IMR-90 (cell line): ENCODE results near the gene ELFN1. TPM values are rescaled to one million over a fixed set of nuclear protein-coding genes. Genes with fewer than 3 reads are reported as not detected.

ENCODE experiments used
- ATAC-seq: fragments of 200-7000 bp; cut with Tn5 transposase; 2 replicates; pipeline ENCODE4 v1.9.1; 2020; ENCODE audit warnings: low read depth, mild to moderate bottlenecking, moderate library complexity
- BruUV-seq: library from RNA; stranded (reverse); fragments of 400-500 nt; replicated peaks from 2 replicates; lab custom pipeline; 2021; lab: Mats Ljungman, UMichigan
- CTCF ChIA-PET: fragments of 300-600 bp; formaldehyde crosslinking; extraction: SDS; loops from one replicate; lab custom pipeline; 2021; ENCODE audit warnings: antibody characterized with exemption; lab: Yijun Ruan, JAX
- POLR2A ChIA-PET: fragments of 300-600 bp; sonication (Branson Sonifier 250); formaldehyde crosslinking; loops from one replicate; lab custom pipeline; 2022; ENCODE audit warnings: antibody characterized with exemption; ENCODE audit not compliant: unreplicated experiment; lab: Charles Lee
- DNase-seq: peaks from one replicate; pipeline ENCODE4 v3.0.0; 2013
- H2AFZ ChIP-seq: replicated peaks from 2 replicates; pipeline ENCODE3; 2013; ENCODE audit warnings: low read length, mild to moderate bottlenecking; ENCODE audit not compliant: poor library complexity
- H2AK5ac ChIP-seq: 2 replicates; pipeline ENCODE4 v1.6.1; 2013; ENCODE audit warnings: low read depth, low read length, inconsistent platforms
- H2AK9ac ChIP-seq: replicated peaks from 2 replicates; pipeline ENCODE3; 2013; ENCODE audit warnings: mild to moderate bottlenecking, low read depth, low read length, moderate library complexity; ENCODE audit not compliant: poor library complexity
- H2BK120ac ChIP-seq: 2 replicates; pipeline ENCODE4 v1.6.1; 2013; ENCODE audit warnings: low read depth, low read length, inconsistent platforms
- H2BK15ac ChIP-seq: 3 replicates; pipeline ENCODE4 v1.6.1; 2013; ENCODE audit warnings: low read depth, low read length, inconsistent platforms
- H2BK20ac ChIP-seq: 2 replicates; pipeline ENCODE4 v1.6.1; 2013; ENCODE audit warnings: low read depth, mild to moderate bottlenecking, inconsistent platforms, low read length, moderate library complexity
- H2BK5ac ChIP-seq: 2 replicates; pipeline ENCODE4 v1.6.1; 2013; ENCODE audit warnings: mild to moderate bottlenecking, low read depth, low read length, inconsistent platforms; ENCODE audit not compliant: poor library complexity, severe bottlenecking
- H3K14ac ChIP-seq: replicated peaks from 2 replicates; pipeline ENCODE4 v1.6.1; 2013; ENCODE audit warnings: low read depth, low read length, inconsistent platforms
- H3K18ac ChIP-seq: 2 replicates; pipeline ENCODE4 v1.6.1; 2013; ENCODE audit warnings: low read depth, low read length, control low read depth
- H3K23ac ChIP-seq: 2 replicates; pipeline ENCODE4 v1.6.1; 2013; ENCODE audit warnings: low read depth, low read length, inconsistent platforms
- H3K27ac ChIP-seq: 2 replicates; pipeline ENCODE4 v1.5.1; 2013; ENCODE audit warnings: mild to moderate bottlenecking, control low read depth, low read length; ENCODE audit not compliant: insufficient read depth
- H3K27me3 ChIP-seq: 2 replicates; pipeline ENCODE4 v1.6.1; 2013; ENCODE audit warnings: low read length; ENCODE audit not compliant: control insufficient read depth, insufficient read depth
- H3K36me3 ChIP-seq: 2 replicates; pipeline ENCODE4 v1.6.1; 2013; ENCODE audit warnings: low read length, mixed read lengths; ENCODE audit not compliant: control insufficient read depth, insufficient read depth
- H3K4ac ChIP-seq: 2 replicates; pipeline ENCODE4 v1.6.1; 2013; ENCODE audit warnings: low read depth, low read length, inconsistent platforms
- H3K4me1 ChIP-seq: 2 replicates; pipeline ENCODE4 v1.6.1; 2013; ENCODE audit warnings: low read length, mixed read lengths; ENCODE audit not compliant: control insufficient read depth, insufficient read depth
- H3K4me2 ChIP-seq: 2 replicates; pipeline ENCODE4 v1.6.1; 2013; ENCODE audit warnings: low read depth, mild to moderate bottlenecking, control low read depth, low read length, moderate library complexity
- H3K4me3 ChIP-seq: 2 replicates; pipeline ENCODE4 v1.5.1; 2013; ENCODE audit warnings: low read depth, mild to moderate bottlenecking, control low read depth, low read length, moderate library complexity; ENCODE audit not compliant: insufficient read depth
- H3K56ac ChIP-seq: 2 replicates; pipeline ENCODE4 v1.6.1; 2013; ENCODE audit warnings: low read length, inconsistent platforms; ENCODE audit not compliant: insufficient read depth; ENCODE audit errors: extremely low read depth
- H3K79me1 ChIP-seq, 2 experiments: 2 replicates each; pipeline ENCODE4 v1.6.1; 2013; ENCODE audit warnings: low read length in 2 of 2, inconsistent platforms in 1 of 2, low read depth in 1 of 2
- H3K9ac ChIP-seq: 2 replicates; pipeline ENCODE4 v1.6.1; 2013; ENCODE audit warnings: low read depth, low read length, control low read depth
- H3K9me1 ChIP-seq: 2 replicates; pipeline ENCODE4 v1.6.1; 2013; ENCODE audit warnings: low read length, inconsistent platforms; ENCODE audit not compliant: insufficient read depth
- H3K9me3 ChIP-seq: 2 replicates; pipeline ENCODE4 v1.6.1; 2013; ENCODE audit warnings: low read length; ENCODE audit not compliant: control insufficient read depth, insufficient read depth
- H4K20me1 ChIP-seq: 2 replicates; pipeline ENCODE4 v1.6.1; 2013; ENCODE audit warnings: low read length, inconsistent platforms; ENCODE audit not compliant: insufficient read depth
- H4K5ac ChIP-seq: 2 replicates; pipeline ENCODE4 v1.6.1; 2013; ENCODE audit warnings: mild to moderate bottlenecking, low read depth, low read length, control low read depth
- H4K8ac ChIP-seq, 2 experiments: 2 replicates each; pipeline ENCODE4 v1.6.1; 2013; ENCODE audit warnings: low read depth in 2 of 2, low read length in 2 of 2, control low read depth in 1 of 2, inconsistent platforms in 1 of 2
- H4K91ac ChIP-seq: 2 replicates; pipeline ENCODE4 v1.6.1; 2013; ENCODE audit warnings: low read depth, low read length, inconsistent platforms; ENCODE audit not compliant: insufficient read depth
- MXI1 ChIP-seq: IDR thresholded peaks from 2 replicates; pipeline ENCODE4 v1.6.1; 2012; ENCODE audit warnings: low read depth, mild to moderate bottlenecking, low read length, moderate library complexity, borderline replicate concordance
- RAD21 ChIP-seq: IDR thresholded peaks from 2 replicates; pipeline ENCODE4 v1.6.1; 2012; ENCODE audit warnings: low read length, improper control_type of control experiment
- SMC3 ChIP-seq: fragments of 150-350 bp; IDR thresholded peaks from 2 replicates; pipeline ENCODE4 v1.6.1; 2016; ENCODE audit warnings: low read depth, mild to moderate bottlenecking, antibody characterized with exemption, low read length, moderate library complexity
- WGBS, 2 experiments: methylation state at CpG; one replicate each; pipeline versions ENCODE4 v1.1.5 to v1.1.7; 2013; ENCODE audit warnings: missing lambda C conversion rate in 2 of 2; ENCODE audit not compliant: insufficient read length in 1 of 2; ENCODE audit errors: extremely low coverage in 2 of 2; 5-methylcytosine and 5-hydroxymethylcytosine counted together
- dilution Hi-C: fragments of 300-500 bp; cut with HindIII; formaldehyde crosslinking; loops from one replicate; pipeline ENCODE4 v1.14.3; 2018; ENCODE audit warnings: low sequenced_read_pairs; ENCODE audit not compliant: unreplicated experiment
- in situ Hi-C: fragments of 300-500 bp; cut with MboI; formaldehyde crosslinking; loops from 3 replicates; pipeline ENCODE4 v1.14.3; 2019; ENCODE audit warnings: low sequenced_read_pairs, inconsistent platforms, mixed read lengths
- intact Hi-C: fragments of 100-400 bp; cut with micrococcal nuclease; formaldehyde crosslinking; loops from 2 replicates; pipeline ENCODE4 v1.10.0; 2022
- polyA plus RNA-seq, 3 experiments: library from polyadenylated mRNA; depleted of rRNA; stranded (reverse); fragments of >200 nt; gene quantifications; 2 replicates each; pipeline ENCODE4 v1.2.3, GENCODE V29; 2012; ENCODE audit warnings: low replicate concordance in 1 of 3
- total RNA-seq: library from RNA; depleted of rRNA; stranded (reverse); fragments of >200 nt; gene quantifications from 2 replicates; pipeline ENCODE4 v1.2.3, GENCODE V29; 2012
- TF ChIP-seq, protein P1 (sequence below): conservative IDR thresholded peaks from 2 replicates; pipeline ENCODE4 v1.5.1; 2012; ENCODE audit warnings: mild to moderate bottlenecking, low read depth, low read length, improper control_type of control experiment

ELFN1 gene
- total and polyA plus RNA-seq, 2 of the 4 experiments (the other 2 are of a cell fraction) = 1.6 to 5.2 TPM

DNA sequence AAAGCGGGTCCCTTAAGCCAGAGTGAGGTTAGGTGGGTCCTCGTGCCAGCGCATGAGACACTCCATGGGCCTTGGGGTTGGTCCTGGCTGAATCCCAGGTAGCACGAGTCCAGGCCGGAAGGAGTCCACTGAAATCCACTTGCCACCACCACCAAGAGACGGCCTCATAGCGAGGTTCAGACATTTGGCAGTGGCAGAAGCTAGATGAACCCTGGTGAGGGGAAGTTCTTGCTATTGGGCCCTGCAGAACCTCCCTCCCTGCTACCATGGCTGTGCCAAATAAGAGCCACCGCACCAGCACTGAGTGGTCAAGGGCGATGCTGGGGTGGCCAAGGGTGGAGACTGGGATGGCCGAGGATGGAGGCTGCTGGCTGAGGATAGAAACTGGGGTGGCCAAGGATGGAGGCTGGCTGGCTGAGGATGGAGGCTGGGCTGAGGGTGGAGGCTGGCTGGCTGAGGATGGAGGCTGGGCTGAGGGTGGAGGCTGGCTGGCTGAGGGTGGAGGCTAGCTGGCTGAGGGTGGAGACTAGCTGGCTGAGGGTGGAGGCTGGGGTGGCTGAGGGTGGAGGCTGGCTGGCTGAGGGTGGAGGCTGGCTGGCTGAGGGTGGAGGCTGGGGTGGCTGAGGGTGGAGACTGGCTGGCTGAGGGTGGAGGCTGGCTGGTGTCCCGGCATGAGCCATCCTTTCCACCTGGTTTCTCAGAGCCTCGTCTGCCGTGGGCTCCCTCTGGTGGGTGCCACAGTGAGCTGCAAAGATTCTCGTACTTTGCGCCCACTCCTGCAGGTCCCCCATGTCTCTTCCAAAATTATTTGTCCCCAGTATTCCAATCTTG lies 88.2 kb downstream of the ELFN1 start:
- POLR2A ChIA-PET = no interaction called here

More for the DNA sequence above, 88.2 kb downstream of the ELFN1 start:
- H3K9me1 ChIP-seq = no peaks in the 10 kb centered on the region
- no peak overlapping the region for H2BK15ac ChIP-seq
- no peak overlapping the region for H2AFZ ChIP-seq
- H2AK5ac ChIP-seq = no peak overlapping the region
- no peak overlapping the region for H3K14ac ChIP-seq
- H3K36me3 ChIP-seq = no peaks in the 10 kb centered on the region
- H3K4me3 ChIP-seq = no peak overlapping the region
- no peaks in the 10 kb centered on the region for H3K4me1 ChIP-seq
- no peak overlapping the region for H2BK120ac ChIP-seq
- no peak overlapping the region for H2BK5ac ChIP-seq
- no peak overlapping the region for H3K4me2 ChIP-seq
- H4K5ac ChIP-seq = no peak overlapping the region
- no peak overlapping the region for H3K27ac ChIP-seq
- no TSS peak for BruUV-seq
- in situ Hi-C loops = no loop called here
- H3K9ac ChIP-seq = no peak overlapping the region
- no peaks in the 10 kb centered on the region for H4K20me1 ChIP-seq
- peaks cover 7% of the 10 kb centered on the region for H3K9me3 ChIP-seq
- H3K27me3 ChIP-seq = peaks cover 11% of the 10 kb centered on the region
- no peak overlapping the region for H4K8ac ChIP-seq
- no peak overlapping the region for H3K56ac ChIP-seq
- H2BK20ac ChIP-seq = no peak overlapping the region
- no peak overlapping the region for H3K4ac ChIP-seq
- dilution Hi-C loops = no loop called here
- no peak overlapping the region for H4K91ac ChIP-seq
- H2AK9ac ChIP-seq = no peak overlapping the region
- CTCF ChIA-PET = no interaction called here
- peak; percentile 60 for ATAC-seq
- H3K18ac ChIP-seq = no peak overlapping the region
- TF ChIP-seq MXI1 = no peak
- peak; percentile 48 for TF ChIP-seq RAD21
- TF ChIP-seq, protein P1, sequence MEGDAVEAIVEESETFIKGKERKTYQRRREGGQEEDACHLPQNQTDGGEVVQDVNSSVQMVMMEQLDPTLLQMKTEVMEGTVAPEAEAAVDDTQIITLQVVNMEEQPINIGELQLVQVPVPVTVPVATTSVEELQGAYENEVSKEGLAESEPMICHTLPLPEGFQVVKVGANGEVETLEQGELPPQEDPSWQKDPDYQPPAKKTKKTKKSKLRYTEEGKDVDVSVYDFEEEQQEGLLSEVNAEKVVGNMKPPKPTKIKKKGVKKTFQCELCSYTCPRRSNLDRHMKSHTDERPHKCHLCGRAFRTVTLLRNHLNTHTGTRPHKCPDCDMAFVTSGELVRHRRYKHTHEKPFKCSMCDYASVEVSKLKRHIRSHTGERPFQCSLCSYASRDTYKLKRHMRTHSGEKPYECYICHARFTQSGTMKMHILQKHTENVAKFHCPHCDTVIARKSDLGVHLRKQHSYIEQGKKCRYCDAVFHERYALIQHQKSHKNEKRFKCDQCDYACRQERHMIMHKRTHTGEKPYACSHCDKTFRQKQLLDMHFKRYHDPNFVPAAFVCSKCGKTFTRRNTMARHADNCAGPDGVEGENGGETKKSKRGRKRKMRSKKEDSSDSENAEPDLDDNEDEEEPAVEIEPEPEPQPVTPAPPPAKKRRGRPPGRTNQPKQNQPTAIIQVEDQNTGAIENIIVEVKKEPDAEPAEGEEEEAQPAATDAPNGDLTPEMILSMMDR = peak; percentile 38; the same call in 1 of the 2 replicates
- TF ChIP-seq SMC3 = peak; percentile 46
- H3K79me1 ChIP-seq = no peaks in the 10 kb centered on the region
- intact Hi-C loops = no loop called here
- DNase-seq = peak; percentile 25
- no peak overlapping the region for H3K23ac ChIP-seq
- 52% methylated on average over 7 of the region's 15 CpGs; no CpG with 5 or more reads in 1 of the 2 experiments for WGBS, 2 experiments
